A673 (cell line): Measurements from ENCODE around the gene CDKAL1. TPM values are rescaled to one million over a fixed set of nuclear protein-coding genes. Genes with fewer than 3 reads are reported as not detected.

Experiments
- BruUV-seq: library from RNA; stranded (reverse); fragments of 400-500 nt; replicated peaks from 2 replicates; lab custom pipeline; 2021; lab: Mats Ljungman, UMichigan
- CTCF ChIA-PET: fragments of 300-600 bp; sonication (Branson Sonifier 250); formaldehyde crosslinking; loops from one replicate; lab custom pipeline; 2022; ENCODE audit warnings: antibody characterized with exemption; lab: Charles Lee
- POLR2A ChIA-PET: fragments of 300-600 bp; sonication (Branson Sonifier 250); formaldehyde crosslinking; loops from one replicate; lab custom pipeline; 2022; ENCODE audit warnings: antibody characterized with exemption; ENCODE audit not compliant: low non-redundant PET; lab: Charles Lee
- DNase-seq: peaks from one replicate; pipeline ENCODE4 v3.0.0-alpha.2; 2015; ENCODE audit warnings: low spot score
- H3K27ac ChIP-seq: fragments of 200-600 bp; sonication (generic); 2 replicates; pipeline ENCODE4 v1.5.1; 2016; ENCODE audit warnings: mixed run types, low read depth, mild to moderate bottlenecking, mixed read lengths, antibody characterized with exemption, low read length; ENCODE audit not compliant: poor library complexity, severe bottlenecking
- H3K27me3 ChIP-seq: fragments of 200-600 bp; sonication (generic); replicated peaks from 2 replicates; pipeline ENCODE4 v1.6.1; 2017; ENCODE audit warnings: mixed run types, low read depth, mild to moderate bottlenecking, mixed read lengths, antibody characterized with exemption, low read length; ENCODE audit not compliant: insufficient read depth, poor library complexity
- H3K36me3 ChIP-seq: fragments of 200-600 bp; sonication (generic); 2 replicates; pipeline ENCODE4 v1.6.1; 2016; ENCODE audit warnings: mixed run types, mild to moderate bottlenecking, mixed read lengths, antibody characterized with exemption, low read length; ENCODE audit not compliant: insufficient read depth, poor library complexity, severe bottlenecking
- H3K4me1 ChIP-seq: fragments of 200-600 bp; sonication (generic); 2 replicates; pipeline ENCODE4 v1.6.1; 2017; ENCODE audit warnings: mixed run types, mild to moderate bottlenecking, mixed read lengths, antibody characterized with exemption, low read length; ENCODE audit not compliant: insufficient read depth, poor library complexity, severe bottlenecking
- H3K4me3 ChIP-seq: fragments of 200-600 bp; sonication (generic); 2 replicates; pipeline ENCODE4 v1.5.1; 2016; ENCODE audit warnings: low read depth, mixed run types, mild to moderate bottlenecking, mixed read lengths, low read length; ENCODE audit not compliant: poor library complexity, severe bottlenecking
- H3K9me3 ChIP-seq: fragments of 200-600 bp; sonication (generic); 2 replicates; pipeline ENCODE4 v1.6.1; 2016; ENCODE audit warnings: mixed run types, low read depth, mild to moderate bottlenecking, mixed read lengths, antibody characterized with exemption, low read length; ENCODE audit not compliant: poor library complexity, severe bottlenecking
- CTCF ChIP-seq: fragments of 300-800, 200-600 bp; sonication (generic); conservative IDR thresholded peaks from 2 replicates; pipeline ENCODE4 v1.5.1; 2017; ENCODE audit warnings: low read depth, mild to moderate bottlenecking, antibody characterized with exemption, low read length, moderate library complexity, mixed read lengths
- EZH2 ChIP-seq: fragments of 200-600 bp; sonication (generic); IDR thresholded peaks from 2 replicates; pipeline ENCODE4 v1.6.1; 2017; ENCODE audit warnings: borderline replicate concordance, low read depth, mild to moderate bottlenecking, mixed read lengths, antibody characterized with exemption, low read length; ENCODE audit not compliant: poor library complexity, severe bottlenecking
- intact Hi-C: fragments of 100-400 bp; cut with micrococcal nuclease; formaldehyde crosslinking; loops from one replicate; pipeline ENCODE4 v1.10.0; 2022; ENCODE audit not compliant: unreplicated experiment
- total RNA-seq: library from RNA; stranded (reverse); gene quantifications from 2 replicates; pipeline ENCODE4 v1.2.3, GENCODE V29; 2021

The CDKAL1 gene
- total RNA-seq, 1 experiment from 2014 or later = 35.5 TPM

DNA sequence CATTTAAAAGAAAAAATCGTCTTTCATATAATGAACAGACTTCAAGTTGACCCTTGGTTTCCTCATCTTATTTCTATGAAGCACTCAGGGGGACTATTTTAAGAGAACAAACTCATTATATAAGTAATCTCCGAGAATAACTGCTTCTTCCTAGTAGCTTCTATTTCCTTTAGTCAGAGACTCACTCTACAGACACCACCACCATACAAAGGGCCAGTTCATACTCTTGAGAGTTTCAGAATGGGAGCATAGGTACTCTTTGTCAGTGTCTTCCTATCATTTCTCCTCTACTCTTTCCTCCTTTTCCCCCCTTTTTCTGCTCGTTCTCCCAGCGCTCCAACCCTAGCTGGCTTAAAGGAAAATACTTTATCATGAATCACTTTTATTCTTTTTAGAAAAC, 104.9 kb downstream of the CDKAL1 start:
- CTCF ChIA-PET = no interaction called here
- BruUV-seq = no TSS peak
- DNase-seq = no peak
- Histone ChIP-seq H3K4me3 (no peak overlapping the region), H3K9me3 (no peaks in the 10 kb centered on the region), H3K4me1 (peaks cover 8% of the 10 kb centered on the region), H3K36me3 (no peaks in the 10 kb centered on the region), H3K27ac (no peak overlapping the region), H3K27me3 (no peaks in the 10 kb centered on the region)
- intact Hi-C loops = no loop called here
- TF ChIP-seq EZH2 = no peak
- TF ChIP-seq CTCF = no peak
- POLR2A ChIA-PET = interaction anchor here (0.7 kb wide), 1 partner anchor 40 kb away, joined by 3 read pairs; no protein-coding TSS in a partner anchor

DNA sequence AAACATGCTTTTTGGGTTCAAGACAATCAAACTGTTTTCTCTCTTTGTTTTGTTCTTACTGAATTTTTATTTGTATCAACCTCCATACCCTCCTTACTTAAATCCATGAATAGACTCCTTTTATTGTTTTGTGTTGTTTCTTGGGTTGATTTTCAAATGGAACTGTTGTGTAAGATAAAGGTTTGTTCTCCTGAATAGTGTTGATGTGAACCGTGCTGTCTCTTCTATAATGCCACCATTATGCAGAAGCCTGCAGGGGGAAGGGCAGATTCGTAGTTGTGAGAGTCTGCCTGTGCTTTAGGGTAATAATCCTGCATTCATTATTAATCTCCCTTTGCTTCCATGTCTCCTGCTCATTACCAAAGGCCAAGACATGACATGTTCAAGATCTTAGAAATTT, 105.9 kb downstream of the CDKAL1 start:
- no peak overlapping the region for H3K27ac ChIP-seq
- intact Hi-C loops = no loop called here
- CTCF ChIA-PET = no interaction called here
- no peaks in the 10 kb centered on the region for H3K9me3 ChIP-seq
- H3K4me3 ChIP-seq = no peak overlapping the region
- no peak for DNase-seq
- no peaks in the 10 kb centered on the region for H3K36me3 ChIP-seq
- TF ChIP-seq CTCF = no peak
- TF ChIP-seq EZH2 = no peak
- H3K4me1 ChIP-seq = peaks cover 8% of the 10 kb centered on the region
- no peaks in the 10 kb centered on the region for H3K27me3 ChIP-seq
- POLR2A ChIA-PET = no interaction called here
- BruUV-seq = no TSS peak

DNA sequence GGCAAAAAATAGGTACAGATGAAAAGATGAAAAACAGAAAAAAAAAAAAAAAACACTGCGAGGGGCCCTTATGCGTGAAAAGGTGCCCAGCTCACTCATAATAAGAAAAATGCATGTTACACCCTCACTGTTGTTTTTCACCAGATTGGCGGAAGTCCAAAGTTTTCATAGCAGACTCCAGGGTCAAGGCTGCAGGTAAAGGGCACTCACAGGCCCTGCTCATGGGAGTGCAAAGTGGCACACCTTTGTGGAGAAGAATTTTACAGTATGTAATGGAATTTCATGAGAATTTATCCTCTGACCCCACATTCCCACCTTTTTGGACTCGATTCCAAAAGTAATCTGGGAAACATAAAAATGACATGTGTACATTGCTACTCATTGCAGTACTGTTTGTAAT, 108.2 kb downstream of the CDKAL1 start:
- no peaks in the 10 kb centered on the region for H3K36me3 ChIP-seq
- no peak for DNase-seq
- H3K4me3 ChIP-seq = no peak overlapping the region
- H3K4me1 ChIP-seq = peaks cover 8% of the 10 kb centered on the region
- POLR2A ChIA-PET = no interaction called here
- H3K9me3 ChIP-seq = no peaks in the 10 kb centered on the region
- BruUV-seq = no TSS peak
- TF ChIP-seq CTCF (no peak), EZH2 (no peak)
- H3K27ac ChIP-seq = no peak overlapping the region
- H3K27me3 ChIP-seq = no peaks in the 10 kb centered on the region
- intact Hi-C loops = no loop called here
- CTCF ChIA-PET = no interaction called here
